ENCODE results near the gene STK24. TPM values are rescaled to one million over a fixed set of nuclear protein-coding genes. Genes with fewer than 3 reads are reported as not detected.
A peak's percentile ranks its signal among the peaks of the same experiment; 100 is the strongest.

STK24 gene
- total RNA-seq, 2 donors from 2014 or later = 55.8 to 63.2 TPM

DNA sequence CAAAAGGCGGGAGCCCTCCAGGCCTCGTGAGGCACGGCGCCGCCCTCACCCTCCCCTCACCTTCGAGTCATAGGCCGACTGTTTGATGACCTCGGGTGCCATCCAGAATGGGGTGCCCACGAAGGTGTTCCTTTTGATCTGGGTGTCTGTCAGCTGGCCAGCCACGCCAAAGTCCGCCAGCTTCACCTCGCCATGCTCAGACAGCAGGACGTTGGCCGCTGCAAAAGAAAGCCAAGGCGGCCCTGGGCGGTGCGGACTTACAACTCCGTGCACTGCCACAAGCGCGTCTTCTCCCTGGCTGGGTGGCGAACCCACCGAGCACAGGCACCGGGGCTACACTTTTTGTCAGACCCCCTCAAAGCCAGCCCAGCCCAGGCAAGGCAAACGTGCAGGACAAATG is 102.1 kb downstream of the STK24 start:
- TF ChIP-seq, protein P1, sequence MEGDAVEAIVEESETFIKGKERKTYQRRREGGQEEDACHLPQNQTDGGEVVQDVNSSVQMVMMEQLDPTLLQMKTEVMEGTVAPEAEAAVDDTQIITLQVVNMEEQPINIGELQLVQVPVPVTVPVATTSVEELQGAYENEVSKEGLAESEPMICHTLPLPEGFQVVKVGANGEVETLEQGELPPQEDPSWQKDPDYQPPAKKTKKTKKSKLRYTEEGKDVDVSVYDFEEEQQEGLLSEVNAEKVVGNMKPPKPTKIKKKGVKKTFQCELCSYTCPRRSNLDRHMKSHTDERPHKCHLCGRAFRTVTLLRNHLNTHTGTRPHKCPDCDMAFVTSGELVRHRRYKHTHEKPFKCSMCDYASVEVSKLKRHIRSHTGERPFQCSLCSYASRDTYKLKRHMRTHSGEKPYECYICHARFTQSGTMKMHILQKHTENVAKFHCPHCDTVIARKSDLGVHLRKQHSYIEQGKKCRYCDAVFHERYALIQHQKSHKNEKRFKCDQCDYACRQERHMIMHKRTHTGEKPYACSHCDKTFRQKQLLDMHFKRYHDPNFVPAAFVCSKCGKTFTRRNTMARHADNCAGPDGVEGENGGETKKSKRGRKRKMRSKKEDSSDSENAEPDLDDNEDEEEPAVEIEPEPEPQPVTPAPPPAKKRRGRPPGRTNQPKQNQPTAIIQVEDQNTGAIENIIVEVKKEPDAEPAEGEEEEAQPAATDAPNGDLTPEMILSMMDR (IDR thresholded peaks at IDR 0.05) = no peak
- H3K4me1 ChIP-seq = peaks cover 0 to 60% of the 10 kb centered on the region in 2 donors

DNA sequence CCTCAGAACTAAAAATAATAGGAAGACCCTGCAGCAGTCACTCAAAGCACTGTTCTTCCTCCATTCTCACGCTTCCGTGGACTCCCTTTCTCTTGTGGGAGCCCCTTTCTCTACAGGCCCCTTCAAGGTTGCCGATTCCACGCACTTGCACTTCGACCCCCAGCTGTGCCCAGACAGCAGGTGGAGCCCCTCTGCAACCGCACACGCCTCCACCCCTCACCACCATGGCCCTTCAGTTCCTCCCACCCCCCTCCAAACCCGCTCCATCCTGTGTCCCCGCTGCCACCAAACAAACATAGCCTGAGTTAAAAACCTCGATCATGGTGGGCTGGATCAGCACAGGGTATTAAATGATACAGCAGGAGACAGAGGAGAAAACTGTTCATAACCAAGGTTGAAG is 102.6 kb downstream of the STK24 start:
- Histone ChIP-seq H3K27ac (peak overlapping the region in 1 of 2 donors; percentile 62), H3K4me1 (peaks cover 0 to 55% of the 10 kb centered on the region in 2 donors), H3K27me3 (no peaks in the 10 kb centered on the region), H3K36me3 (peaks cover 10% of the 10 kb centered on the region), H3K4me3 (no peak overlapping the region), H3K9me3 (no peaks in the 10 kb centered on the region)
- DNase-seq (ENCODE audit: low spot score) = no peak
- TF ChIP-seq, protein P1 (IDR thresholded peaks at IDR 0.05) = no peak

More for the DNA sequence above, 102.1 kb downstream of the STK24 start:
- Histone ChIP-seq H3K27ac (no peak overlapping the region), H3K36me3 (peaks cover 10% of the 10 kb centered on the region), H3K4me3 (no peak overlapping the region), H3K27me3 (no peaks in the 10 kb centered on the region), H3K9me3 (no peaks in the 10 kb centered on the region)
- DNase-seq (ENCODE audit: low spot score) = no peak

DNA sequence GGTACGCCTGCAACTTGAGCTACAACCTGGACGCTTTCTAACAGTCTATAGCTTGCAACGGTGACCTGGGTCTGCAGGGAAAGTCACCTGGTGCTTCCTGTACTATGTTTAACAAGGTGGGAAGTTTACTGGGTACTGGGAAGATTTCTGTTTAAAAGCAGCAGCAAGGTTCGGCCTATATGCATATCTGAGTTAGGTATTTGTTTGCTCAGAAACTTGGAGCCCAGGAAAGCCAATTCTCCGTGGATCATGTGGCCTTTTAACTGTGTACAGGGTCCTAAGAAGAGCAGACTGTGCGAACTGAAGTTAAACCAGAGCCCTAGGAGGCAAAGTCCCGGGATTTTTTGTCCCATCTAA is 103.1 kb downstream of the STK24 start:
- Histone ChIP-seq H3K4me1 (peaks cover 0 to 54% of the 10 kb centered on the region in 2 donors), H3K9me3 (no peaks in the 10 kb centered on the region)
- TF ChIP-seq, protein P1 (IDR thresholded peaks at IDR 0.05) = no peak

DNA sequence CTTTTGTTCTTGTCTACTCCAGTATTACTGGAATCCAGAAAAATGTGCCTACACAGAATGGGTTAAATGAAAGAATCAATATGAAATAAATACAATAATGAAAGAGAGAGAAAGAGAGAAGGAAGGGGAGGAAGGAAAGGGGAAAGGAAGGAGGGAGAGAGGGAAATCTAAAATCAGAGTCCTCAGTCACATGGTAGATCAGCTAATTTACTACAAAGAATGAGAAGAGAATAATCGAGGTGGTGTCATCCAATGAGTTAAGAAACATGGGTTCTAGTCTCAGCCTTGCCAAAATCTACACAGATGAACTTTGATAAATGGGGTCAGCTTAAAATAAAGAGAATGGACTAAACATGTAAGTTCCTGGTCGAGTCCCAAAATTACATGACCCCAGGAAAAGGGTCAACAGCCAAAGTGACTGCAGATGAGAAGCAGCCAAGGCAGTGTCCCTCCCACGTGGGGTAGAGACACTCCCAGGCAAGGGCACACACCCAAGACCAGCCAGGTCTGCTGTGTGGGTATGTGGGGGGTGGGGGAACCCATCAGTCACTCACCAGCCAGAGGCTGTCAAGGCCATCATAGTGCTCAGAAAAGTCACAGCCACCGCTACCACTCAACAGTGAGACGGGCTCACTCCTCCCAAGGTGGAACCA is 103.6 kb downstream of the STK24 start:
- peaks cover 0 to 54% of the 10 kb centered on the region in 2 donors for H3K4me1 ChIP-seq
- peak overlapping the region; percentile 41 to 62 for H3K27ac ChIP-seq
- TF ChIP-seq, protein P1 (IDR thresholded peaks at IDR 0.05) = no peak
- peaks cover 10% of the 10 kb centered on the region for H3K36me3 ChIP-seq
- no peak overlapping the region for H3K4me3 ChIP-seq
- no peaks in the 10 kb centered on the region for H3K9me3 ChIP-seq
- DNase-seq (ENCODE audit: low spot score) = no peak
- no peaks in the 10 kb centered on the region for H3K27me3 ChIP-seq

More for the DNA sequence above, 103.1 kb downstream of the STK24 start:
- no peak overlapping the region for H3K4me3 ChIP-seq
- peak overlapping the region; percentile 41 to 62 for H3K27ac ChIP-seq
- H3K27me3 ChIP-seq = no peaks in the 10 kb centered on the region
- no peak for DNase-seq (ENCODE audit: low spot score)
- H3K36me3 ChIP-seq = peaks cover 10% of the 10 kb centered on the region

DNA sequence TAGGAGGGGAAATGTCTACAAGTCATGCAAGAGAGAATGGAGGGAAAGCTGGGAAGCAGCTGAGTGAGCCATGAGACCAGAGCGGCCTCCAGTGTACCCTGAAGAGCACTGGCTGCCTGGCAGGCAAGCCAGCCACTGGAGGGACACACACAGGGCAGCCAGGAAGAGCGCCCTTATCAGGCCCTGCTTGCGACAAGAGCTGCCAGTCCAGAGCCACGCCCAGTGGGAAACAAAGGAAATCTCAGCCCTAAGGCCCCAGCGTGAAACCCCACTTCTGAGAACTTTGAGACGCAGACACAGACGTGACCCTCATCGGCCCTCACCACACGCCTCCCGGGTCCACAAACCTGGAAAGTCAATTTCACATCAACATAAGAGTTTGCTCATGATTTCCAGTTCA is 105.0 kb downstream of the STK24 start:
- TF ChIP-seq, protein P1 (IDR thresholded peaks at IDR 0.05) = peak in 1 of 2 donors; percentile 41
- H3K27ac ChIP-seq = peak overlapping the region; percentile 62 to 82
- peaks cover 10% of the 10 kb centered on the region for H3K36me3 ChIP-seq

DNA sequence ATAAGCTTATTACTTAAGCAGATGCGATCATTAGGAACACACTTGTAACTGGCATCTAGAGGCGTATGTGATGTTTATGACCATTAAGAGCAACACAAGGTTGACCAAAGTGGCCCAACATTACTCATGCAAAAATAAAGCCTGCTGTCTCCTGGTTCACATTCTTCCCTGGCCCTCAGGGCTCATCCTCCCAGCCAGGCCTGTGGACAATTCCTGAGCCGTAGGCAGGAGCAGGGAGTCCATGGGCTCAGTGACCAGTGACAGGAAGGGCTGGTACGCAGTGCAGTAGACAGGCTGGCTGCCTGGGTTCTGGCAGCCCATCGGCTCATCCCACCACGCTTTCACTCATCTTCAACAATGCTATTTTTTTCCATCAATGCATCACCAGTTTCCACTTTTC is 106.0 kb downstream of the STK24 start:
- Histone ChIP-seq H3K36me3 (peaks cover 10% of the 10 kb centered on the region), H3K9me3 (no peaks in the 10 kb centered on the region), H3K27ac (peak overlapping the region; percentile 8 to 13), H3K27me3 (no peaks in the 10 kb centered on the region), H3K4me1 (peaks cover 0 to 58% of the 10 kb centered on the region in 2 donors), H3K4me3 (no peak overlapping the region)
- TF ChIP-seq, protein P1 (IDR thresholded peaks at IDR 0.05) = no peak
- DNase-seq (ENCODE audit: low spot score) = no peak

More for the DNA sequence above, 105.0 kb downstream of the STK24 start:
- no peak for DNase-seq (ENCODE audit: low spot score)
- Histone ChIP-seq H3K9me3 (no peaks in the 10 kb centered on the region), H3K4me1 (peaks cover 0 to 58% of the 10 kb centered on the region in 2 donors), H3K4me3 (no peak overlapping the region), H3K27me3 (no peaks in the 10 kb centered on the region)

Measured in right atrium auricular region (tissue), 2 donors.